ENCODE results near the gene HAX1. TPM values are rescaled to one million over a fixed set of nuclear protein-coding genes. Genes with fewer than 3 reads are reported as not detected.

The HAX1 gene
- polyA plus RNA-seq, 1 of the 3 experiments (the other 2 are of a cell fraction), result 74.1 TPM

GRCh38 chr1:154301582-154301981 is 29.2 kb downstream of the HAX1 start:
- no peak for DNase-seq

GRCh38 chr1:154304664-154305337 is 32.4 kb downstream of the HAX1 start:
- TF ChIP-seq TCF12 (IDR thresholded peaks at IDR 0.05) (no peak), RCOR1 (IDR thresholded peaks at IDR 0.05; ENCODE audit: low read length) (no peak), USF1 (IDR thresholded peaks at IDR 0.05; ENCODE audit: borderline replicate concordance, low read depth) (no peak), USF2 (IDR thresholded peaks at IDR 0.05; ENCODE audit: borderline replicate concordance, low read depth, low read length) (no peak), RAD21 (IDR thresholded peaks at IDR 0.05; ENCODE audit: low read length) (no peak), SIN3A (IDR thresholded peaks at IDR 0.05; ENCODE audit: borderline replicate concordance, low read depth, low read length) (no peak), PBX3 (IDR thresholded peaks at IDR 0.05) (no peak)
- H3K9me2 ChIP-seq, result no peaks in the 10 kb centered on the region
- no peak overlapping the region for H3K9ac ChIP-seq
- H3K4me3 ChIP-seq (ENCODE audit: low read depth in 2 of 2, low read length in 1 of 2), result no peak overlapping the region
- H3K4me1 ChIP-seq (ENCODE audit: control insufficient read depth in 1 of 2, insufficient read depth in 2 of 2, low read depth in 1 of 2, low read length in 1 of 2), result no peaks in the 10 kb centered on the region
- no peak overlapping the region for H2AFZ ChIP-seq (ENCODE audit: low read depth)
- H3K36me3 ChIP-seq (replicated peaks in 1 of 2; ENCODE audit: control insufficient read depth in 1 of 2, insufficient read depth in 2 of 2, low read length in 1 of 2), result no peaks in the 10 kb centered on the region
- H3K4me2 ChIP-seq, result no peak overlapping the region
- no peaks in the 10 kb centered on the region; the same call in 1 of the 2 replicates for H3K27me3 ChIP-seq (ENCODE audit: insufficient read depth)
- CTCF ChIA-PET, result interaction anchor here (1.0 to 1.1 kb wide), 2 partner anchors 13 to 33 kb away, joined by 3 read pairs; no protein-coding TSS in a partner anchor
- no peak for DNase-seq
- H3K9me3 ChIP-seq, result no peaks in the 10 kb centered on the region
- H3K27ac ChIP-seq (ENCODE audit: low read depth in 2 of 2, low read length in 1 of 2), result no peak overlapping the region; a peak in 1 of 4 replicates
- no peaks in the 10 kb centered on the region for H4K20me1 ChIP-seq (ENCODE audit: insufficient read depth)
- POLR2A ChIA-PET, result no interaction called here
- WGBS (ENCODE audit: low lambda C conversion rate), result 35% methylated on average over 9 of the region's 9 CpGs
- no peaks in the 10 kb centered on the region for H3K79me2 ChIP-seq (ENCODE audit: insufficient read depth)
- no peaks in the 10 kb centered on the region for H3F3A ChIP-seq (replicated peaks; ENCODE audit: insufficient read depth)

More at GRCh38 chr1:154301582-154301981, 29.2 kb downstream of the HAX1 start:
- POLR2A ChIA-PET, result no interaction called here
- H3K4me2 ChIP-seq, result no peak overlapping the region
- CTCF ChIA-PET, result interaction anchor here (0.6 to 1.3 kb wide), 2 partner anchors 33 to 267 kb away, joined by 3 to 4 read pairs; no protein-coding TSS in a partner anchor
- no peaks in the 10 kb centered on the region for H3K36me3 ChIP-seq (replicated peaks in 1 of 2; ENCODE audit: control insufficient read depth in 1 of 2, insufficient read depth in 2 of 2, low read length in 1 of 2)
- H3F3A ChIP-seq (replicated peaks; ENCODE audit: insufficient read depth), result no peaks in the 10 kb centered on the region
- no peaks in the 10 kb centered on the region for H4K20me1 ChIP-seq (ENCODE audit: insufficient read depth)
- TF ChIP-seq TCF12 (IDR thresholded peaks at IDR 0.05) (no peak), TEAD4 (IDR thresholded peaks at IDR 0.05; ENCODE audit: borderline replicate concordance, insufficient read depth) (no peak), TAF1 (IDR thresholded peaks at IDR 0.05; ENCODE audit: borderline replicate concordance, low read depth, low read length) (no peak), FOXM1 (IDR thresholded peaks at IDR 0.05; ENCODE audit: low read depth) (no peak), CHD2 (IDR thresholded peaks at IDR 0.05; ENCODE audit: low read length, partially characterized antibody) (no peak), EP300 (IDR thresholded peaks at IDR 0.05; ENCODE audit: borderline replicate concordance in 1 of 2, low read depth in 1 of 2, low read length in 1 of 2) (no peak), USF2 (IDR thresholded peaks at IDR 0.05; ENCODE audit: borderline replicate concordance, low read depth, low read length) (no peak), ZBTB33 (IDR thresholded peaks at IDR 0.05; ENCODE audit: borderline replicate concordance, low read depth) (no peak)
- H3K9me2 ChIP-seq, result no peaks in the 10 kb centered on the region
- no peak overlapping the region for H3K9ac ChIP-seq
- WGBS (ENCODE audit: low lambda C conversion rate), result 62% methylated on average over 1 of the region's 1 CpG
- no peaks in the 10 kb centered on the region; the same call in 1 of the 2 replicates for H3K27me3 ChIP-seq (ENCODE audit: insufficient read depth)
- no peak overlapping the region for H2AFZ ChIP-seq (ENCODE audit: low read depth)
- no peak overlapping the region for H3K27ac ChIP-seq (ENCODE audit: low read depth in 2 of 2, low read length in 1 of 2)
- H3K9me3 ChIP-seq, result no peaks in the 10 kb centered on the region
- no peaks in the 10 kb centered on the region for H3K4me1 ChIP-seq (ENCODE audit: control insufficient read depth in 1 of 2, insufficient read depth in 2 of 2, low read depth in 1 of 2, low read length in 1 of 2)
- no peaks in the 10 kb centered on the region for H3K79me2 ChIP-seq (ENCODE audit: insufficient read depth)
- H3K4me3 ChIP-seq (ENCODE audit: low read depth in 2 of 2, low read length in 1 of 2), result no peak overlapping the region

All from SK-N-SH (cell line).